DOHH2 (cell line): ENCODE data around the gene MSGN1.

Experiments used
- CTCF ChIP-seq: fragments of 200-600 bp; sonication (generic); IDR thresholded peaks from one replicate; pipeline ENCODE4 v1.5.1; 2014; ENCODE audit warnings: antibody characterized with exemption, mild to moderate bottlenecking, low read depth, low read length; ENCODE audit not compliant: poor library complexity, severe bottlenecking
- EZH2phosphoT487 ChIP-seq: fragments of 200-600 bp; sonication (generic); IDR thresholded peaks from 2 replicates; pipeline ENCODE4 v1.6.1; 2017; ENCODE audit warnings: borderline replicate concordance, mild to moderate bottlenecking, antibody characterized with exemption, low read length, moderate library complexity, mixed read lengths

GRCh38 chr2:17853799-17854198 lies 37.5 kb downstream of the MSGN1 start:
- no peak for TF ChIP-seq CTCF
- TF ChIP-seq EZH2phosphoT487 = no peak
